ENCODE results near the gene HSD17B12.

The HSD17B12 gene

DNA sequence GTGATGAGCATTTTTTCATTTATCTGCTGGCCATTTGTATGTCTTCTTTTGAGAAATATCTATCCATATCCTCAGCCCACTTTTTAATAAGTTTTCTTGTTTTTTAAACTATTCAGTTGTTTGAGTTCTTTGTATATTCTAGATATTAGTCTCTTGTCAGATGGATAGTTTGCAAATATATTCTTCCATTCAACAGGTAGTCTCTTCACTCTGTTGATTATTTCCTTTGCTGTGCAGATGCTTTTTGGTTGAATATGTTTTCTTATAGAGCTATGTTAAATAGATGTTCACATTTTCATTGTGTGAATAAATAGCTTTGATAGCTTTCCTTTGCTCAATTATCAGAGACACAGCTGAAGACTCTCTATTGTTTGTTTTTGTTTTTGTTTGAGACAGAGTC is 131.9 kb downstream of the HSD17B12 start:
- no peak for DNase-seq

GRCh38 chr11:43818220-43818619 is 137.7 kb downstream of the HSD17B12 start:
- DNase-seq: no peak

DNA sequence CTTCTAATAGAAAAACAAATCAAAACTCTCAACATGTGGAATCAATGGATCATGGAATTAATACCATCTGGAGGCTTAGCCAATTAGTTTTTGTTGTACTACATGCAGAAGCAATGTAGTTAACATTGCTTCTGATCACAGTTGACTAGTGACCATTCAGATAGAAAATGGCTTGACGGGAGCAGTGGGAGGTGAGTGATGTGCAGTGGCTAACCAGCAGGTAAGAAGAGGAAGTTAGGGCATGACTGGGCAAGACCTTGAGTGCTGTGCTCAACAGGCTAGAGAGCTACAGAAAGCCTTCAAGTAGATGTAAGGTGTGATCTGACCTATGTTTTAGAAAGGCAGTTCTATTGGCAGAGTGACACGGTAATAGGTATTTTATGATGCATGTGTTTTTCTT is 139.4 kb downstream of the HSD17B12 start:
- no peak for DNase-seq

DNA sequence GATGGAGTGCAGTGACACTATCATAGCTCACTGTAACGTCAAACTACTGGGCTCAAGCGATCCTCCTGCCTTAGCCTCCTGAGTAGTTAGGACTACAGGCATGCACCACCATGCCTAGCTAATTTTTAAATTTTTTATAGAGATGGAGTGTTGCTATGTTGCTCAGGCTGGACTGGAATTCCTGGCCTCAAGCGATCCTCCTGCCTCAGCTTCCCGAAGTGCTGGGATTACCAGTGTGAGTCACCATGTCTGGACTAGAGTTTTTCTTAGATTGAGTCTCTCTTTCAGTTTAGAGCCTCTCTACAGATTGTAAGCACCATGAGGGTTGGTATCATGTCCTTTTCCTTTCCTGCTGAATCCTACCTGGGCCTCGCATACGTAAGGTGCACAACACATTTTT is 142.8 kb downstream of the HSD17B12 start:
- DNase-seq: no peak

- no peak for DNase-seq
Measured at GRCh38 chr11:43823851-43824250, 143.3 kb downstream of the HSD17B12 start.

- DNase-seq: peak; percentile 19
Measured at GRCh38 chr11:43825217-43825816, 144.8 kb downstream of the HSD17B12 start.

DNA sequence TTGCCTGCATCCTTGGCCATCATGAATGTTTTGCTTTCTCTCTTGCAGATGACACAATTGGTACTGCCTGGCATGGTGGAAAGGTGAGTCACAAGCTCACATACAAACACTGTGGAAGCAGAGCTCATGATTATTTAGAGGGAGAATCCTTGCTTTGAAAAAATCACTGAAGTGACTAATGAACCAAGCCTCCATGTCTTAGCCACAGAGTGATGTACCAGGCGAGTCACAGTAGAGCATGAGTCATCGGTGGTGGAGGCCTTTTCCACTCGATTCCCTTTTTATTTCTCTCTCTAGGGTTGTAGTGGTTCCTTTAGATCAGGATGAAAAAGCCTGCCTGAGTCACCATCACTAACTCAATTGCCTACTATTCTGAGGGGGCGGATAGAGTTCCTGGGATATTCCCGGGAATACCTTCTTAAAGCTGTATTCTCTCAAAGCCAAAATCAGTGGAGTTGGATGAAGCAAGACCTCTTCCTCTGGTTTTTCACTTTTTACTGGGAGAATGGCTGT is 150.4 kb downstream of the HSD17B12 start:
- DNase-seq: peak; percentile 95

GRCh38 chr11:43832536-43832935 is 152.0 kb downstream of the HSD17B12 start:
- no peak for DNase-seq

DNA sequence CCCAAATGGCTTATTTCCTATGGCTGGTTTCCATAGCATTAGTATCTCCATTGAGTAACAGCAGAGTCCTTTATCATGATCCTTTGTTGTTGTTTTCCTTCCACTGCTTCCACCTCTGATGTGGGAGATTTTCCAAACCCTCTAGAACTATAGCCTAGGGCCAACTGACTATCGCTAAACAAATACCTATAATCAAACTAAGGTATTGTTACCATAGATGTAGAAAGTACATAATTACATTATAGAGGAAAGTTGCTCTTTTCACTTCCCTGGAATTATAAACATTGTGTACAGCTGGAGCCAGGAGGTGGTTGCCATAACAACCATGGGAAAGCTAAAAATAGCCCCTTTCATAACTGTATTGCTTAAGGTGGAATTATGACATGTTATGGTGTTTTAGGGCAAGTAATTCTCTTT is 153.1 kb downstream of the HSD17B12 start:
- DNase-seq: peak; percentile 56

DNA sequence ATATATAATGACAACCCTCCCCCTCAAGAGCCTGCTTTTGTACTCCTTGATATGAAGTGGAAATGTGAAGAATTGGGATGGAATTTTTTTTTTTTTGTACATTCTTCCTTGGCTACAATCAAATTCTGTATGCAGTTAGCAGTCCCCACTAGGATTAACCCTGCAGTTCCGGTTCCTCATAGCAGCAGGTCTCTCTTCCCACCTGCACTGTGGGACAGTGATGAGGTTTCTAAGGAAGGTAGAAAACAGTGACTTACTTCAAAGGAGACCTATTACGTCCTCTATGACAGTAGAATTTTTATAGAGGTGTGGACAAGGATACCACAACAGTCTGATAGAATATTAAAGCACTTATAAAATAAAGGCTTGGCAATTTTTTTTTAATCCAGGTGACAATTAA is 153.7 kb downstream of the HSD17B12 start:
- DNase-seq: no peak

DNA sequence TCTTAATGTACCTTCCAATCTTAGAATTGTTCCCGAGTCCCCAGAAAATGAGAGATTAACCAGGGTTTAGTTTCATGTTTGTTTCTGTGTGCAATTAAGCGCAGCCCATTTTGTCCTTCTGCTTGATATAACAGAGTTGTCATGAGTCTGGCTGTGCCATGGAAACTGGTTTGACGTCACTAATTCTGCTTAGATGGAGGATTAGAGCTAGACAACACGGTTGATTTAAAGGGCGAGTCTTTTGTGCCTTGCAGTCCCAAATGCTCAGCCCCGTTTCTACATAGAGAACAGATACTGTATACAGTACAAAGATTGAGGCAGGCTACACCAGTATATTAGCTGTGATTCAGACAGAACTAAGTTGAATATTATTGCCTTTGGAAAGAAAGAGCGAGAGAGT is 154.6 kb downstream of the HSD17B12 start:
- no peak for DNase-seq

- DNase-seq: no peak
Measured at GRCh38 chr11:43837879-43838278, 157.3 kb downstream of the HSD17B12 start.

DNA sequence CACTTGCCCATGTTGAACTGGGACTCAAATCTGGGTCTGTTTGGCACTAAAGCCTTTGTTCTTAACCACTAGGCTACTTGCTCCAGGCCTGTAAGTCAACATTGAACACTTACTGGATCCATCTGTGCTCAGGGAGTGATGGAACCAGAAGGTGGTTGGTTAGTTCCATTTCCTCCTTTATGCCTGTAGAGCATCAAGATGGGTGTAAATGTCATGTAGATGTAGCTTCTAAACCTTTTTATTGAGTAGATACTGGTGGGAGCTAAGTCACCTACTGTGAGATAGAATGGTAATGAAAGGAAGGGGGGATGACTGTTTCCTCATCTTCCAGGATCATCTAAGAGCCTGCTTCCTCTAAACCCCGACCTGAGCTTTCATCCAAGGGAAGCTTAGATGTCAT is 161.5 kb downstream of the HSD17B12 start:
- no peak for DNase-seq

DNA sequence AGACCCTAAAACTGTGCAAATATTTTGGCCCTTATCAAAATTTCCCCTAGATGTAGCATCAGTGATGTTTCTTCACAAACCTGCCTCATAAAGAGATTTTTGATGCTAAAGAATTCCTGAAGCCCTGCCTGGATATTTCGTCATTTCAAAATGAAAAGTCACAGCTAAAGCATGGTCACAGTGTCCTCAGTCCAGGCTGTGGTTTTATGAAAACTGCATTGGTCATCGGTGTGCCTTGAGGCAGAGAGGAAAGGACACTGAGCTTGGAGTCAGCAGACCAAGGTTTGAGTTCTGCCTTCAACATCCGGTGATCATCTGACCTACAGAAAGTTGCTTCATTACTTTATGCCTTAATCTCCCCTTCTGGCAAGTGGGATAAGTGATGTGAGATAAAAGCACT is 165.3 kb downstream of the HSD17B12 start:
- no peak for DNase-seq

DNA sequence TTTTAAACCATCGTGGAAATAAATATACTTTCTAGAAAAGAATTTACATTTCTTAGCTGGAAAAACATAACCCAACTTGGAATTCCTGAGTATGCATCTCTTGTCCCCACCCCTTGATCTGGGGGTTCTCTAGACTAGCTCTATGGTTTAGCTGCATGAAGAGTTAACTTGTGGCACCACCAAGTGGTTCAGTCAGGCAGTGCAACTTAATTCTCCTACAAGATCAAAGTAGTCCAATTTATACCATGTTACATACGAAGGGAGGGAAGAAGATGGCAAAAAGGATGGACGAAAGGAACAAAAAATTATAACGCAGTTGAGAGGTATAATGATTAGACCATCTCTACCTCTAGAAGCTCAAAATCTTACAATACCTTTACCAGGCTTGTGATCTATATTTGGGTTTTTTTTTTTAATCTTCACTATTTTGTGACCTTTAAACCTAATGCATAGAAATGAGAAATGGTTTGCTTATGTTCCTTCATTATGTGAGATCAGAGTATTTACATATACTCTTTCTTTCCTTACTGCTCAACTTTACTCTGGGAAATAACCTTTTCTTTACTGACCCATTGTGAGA is 171.6 kb downstream of the HSD17B12 start:
- DNase-seq: peak; percentile 65

DNA sequence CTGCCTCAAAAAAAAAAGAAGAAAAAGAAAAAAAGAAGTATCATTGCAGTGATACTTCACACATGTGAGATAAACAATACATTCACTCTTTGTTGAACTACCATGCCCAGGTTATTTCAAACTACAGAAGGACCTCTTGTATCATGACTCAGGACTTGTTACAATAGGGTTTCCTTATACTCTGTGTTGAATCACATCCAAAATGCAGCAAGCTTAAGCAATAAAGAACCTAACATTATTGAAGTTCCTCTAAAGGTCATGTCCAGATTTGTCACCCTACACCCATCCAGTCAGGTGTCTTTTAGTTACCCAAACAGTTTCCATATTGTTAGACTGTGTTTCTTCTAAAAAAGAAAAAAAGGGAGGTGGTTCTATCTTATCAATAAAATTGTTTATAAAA is 173.2 kb downstream of the HSD17B12 start:
- DNase-seq: peak; percentile 62

DNA sequence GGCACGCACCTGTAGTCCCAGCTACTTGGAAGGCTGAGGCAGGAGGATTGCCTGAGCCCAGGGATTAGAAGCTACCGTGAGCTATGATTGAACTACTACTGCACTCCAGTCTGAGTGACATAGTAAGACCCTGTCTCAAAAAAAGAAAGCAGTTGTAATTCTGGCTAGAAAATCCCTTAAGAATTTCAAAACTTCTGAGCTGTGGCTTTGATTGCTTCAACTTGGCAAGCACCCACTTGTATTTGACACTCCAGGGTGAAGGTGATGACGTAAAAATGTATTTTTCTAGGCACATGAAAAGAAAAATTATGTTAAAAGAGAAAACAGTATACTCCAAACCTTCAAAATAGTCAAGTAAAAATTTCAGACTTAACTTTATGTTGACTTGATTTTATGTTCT is 176.5 kb downstream of the HSD17B12 start:
- peak; percentile 72 for DNase-seq

- DNase-seq: no peak
Measured at GRCh38 chr11:43861141-43861540, 180.6 kb downstream of the HSD17B12 start.

- no peak for DNase-seq
Measured at GRCh38 chr11:43866520-43866919, 186.0 kb downstream of the HSD17B12 start.

- no peak for DNase-seq
Measured at GRCh38 chr11:43866969-43867368, 186.4 kb downstream of the HSD17B12 start.

GRCh38 chr11:43868852-43869567 is 188.5 kb downstream of the HSD17B12 start:
- DNase-seq: peak; percentile 96

- DNase-seq: no peak
Measured at GRCh38 chr11:43871051-43871450, 190.5 kb downstream of the HSD17B12 start.

DNA sequence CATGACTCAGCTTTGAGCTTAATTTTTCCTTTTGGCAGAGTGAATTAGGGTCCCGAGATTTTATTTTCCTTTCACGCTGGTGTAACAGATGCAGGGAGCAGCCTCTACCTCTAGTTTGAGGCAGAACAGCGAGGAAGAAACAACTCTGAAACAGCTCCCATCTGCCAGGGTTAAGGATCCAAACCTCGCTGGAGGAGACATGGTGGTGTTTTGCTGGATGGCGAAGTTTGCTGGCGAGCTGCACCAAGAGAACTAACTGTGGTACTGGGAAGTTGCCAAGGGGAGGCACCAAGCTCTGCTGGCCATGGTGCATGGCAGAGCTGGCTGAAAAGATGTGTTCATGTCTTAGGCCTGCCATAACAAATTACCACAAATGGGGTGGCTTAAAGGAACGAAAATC is 192.5 kb downstream of the HSD17B12 start:
- DNase-seq: no peak

GRCh38 chr11:43874078-43874477 is 193.5 kb downstream of the HSD17B12 start:
- no peak for DNase-seq

Measured in inflammatory macrophage treated with lipopolysaccharide for 4 hours (primary cell).